Keratinocyte (primary cell): ENCODE results near the gene LCOR.

Source experiments
- CTCF ChIP-seq, 3 experiments: IDR thresholded peaks in 1 of 3; conservative IDR thresholded peaks in 1 of 3; optimal IDR thresholded peaks in 1 of 3; 2 replicates in 2 of 3; 3 replicates in 1 of 3; pipeline versions ENCODE3 to v1.5.1; 2011; ENCODE audit warnings: low read length in 3 of 3, mild to moderate bottlenecking in 3 of 3, moderate library complexity in 2 of 3, control low read depth in 1 of 3, inconsistent platforms in 1 of 3; ENCODE audit not compliant: insufficient read depth in 2 of 3; ENCODE audit errors: extremely low read depth in 1 of 3
- EZH2 ChIP-seq: IDR thresholded peaks from one replicate; pipeline ENCODE4 v1.6.1; 2012; ENCODE audit warnings: inconsistent platforms, mild to moderate bottlenecking, low read length, moderate library complexity

- TF ChIP-seq CTCF (optimal IDR thresholded peaks at IDR 0.05 in 1 of 3, IDR thresholded peaks at IDR 0.05 in 1 of 3, conservative IDR thresholded peaks at IDR 0.05 in 1 of 3; ENCODE audit: extremely low read depth in 1 of 3, insufficient read depth in 2 of 3, low read length in 3 of 3) (no peak), EZH2 (no peak)
These were observed 167.2 kb downstream of the LCOR start for GRCh38 chr10:96999337-96999736.
